ENCODE results near the gene IQGAP3. TPM values are rescaled to one million over a fixed set of nuclear protein-coding genes. Genes with fewer than 3 reads are reported as not detected.
A peak's percentile ranks its signal among the peaks of the same experiment; 100 is the strongest.

Gene IQGAP3
- total RNA-seq, 1 donor from 2014 or later: 13.1 TPM

DNA sequence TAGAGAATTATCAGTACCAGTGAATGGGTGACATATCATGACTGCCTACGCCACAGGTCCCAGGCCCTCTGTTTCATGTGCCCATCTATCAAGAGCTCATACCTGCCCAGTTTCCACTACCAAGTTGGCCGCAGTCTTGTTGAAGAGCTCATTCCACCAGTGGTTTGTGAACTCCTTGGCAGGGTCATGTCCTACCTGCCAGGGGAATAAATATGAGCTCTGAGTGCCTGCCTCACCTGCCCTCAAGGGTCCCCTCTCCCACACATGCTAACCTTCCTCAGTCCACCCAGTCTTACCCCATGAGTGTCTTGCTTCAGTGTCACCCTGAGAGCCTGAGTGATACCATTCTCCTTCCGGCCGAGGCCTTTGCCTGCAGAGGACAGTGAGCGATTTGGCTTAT is 25.8 kb upstream of the IQGAP3 start:
- peaks cover 29% of the 10 kb centered on the region for H3K36me3 Mint-ChIP-seq (ENCODE audit: low read depth, unreplicated experiment)
- peaks cover 3% of the 10 kb centered on the region for H3K27me3 Mint-ChIP-seq (ENCODE audit: unreplicated experiment)
- H3K4me1 Mint-ChIP-seq (ENCODE audit: unreplicated experiment): peaks cover 26% of the 10 kb centered on the region
- H3K27ac Mint-ChIP-seq (ENCODE audit: unreplicated experiment): no peak overlapping the region
- H3K4me3 Mint-ChIP-seq (ENCODE audit: unreplicated experiment): no peak overlapping the region
- H3K9me3 Mint-ChIP-seq (ENCODE audit: unreplicated experiment): no peaks in the 10 kb centered on the region
- TF ChIP-seq, protein P1, sequence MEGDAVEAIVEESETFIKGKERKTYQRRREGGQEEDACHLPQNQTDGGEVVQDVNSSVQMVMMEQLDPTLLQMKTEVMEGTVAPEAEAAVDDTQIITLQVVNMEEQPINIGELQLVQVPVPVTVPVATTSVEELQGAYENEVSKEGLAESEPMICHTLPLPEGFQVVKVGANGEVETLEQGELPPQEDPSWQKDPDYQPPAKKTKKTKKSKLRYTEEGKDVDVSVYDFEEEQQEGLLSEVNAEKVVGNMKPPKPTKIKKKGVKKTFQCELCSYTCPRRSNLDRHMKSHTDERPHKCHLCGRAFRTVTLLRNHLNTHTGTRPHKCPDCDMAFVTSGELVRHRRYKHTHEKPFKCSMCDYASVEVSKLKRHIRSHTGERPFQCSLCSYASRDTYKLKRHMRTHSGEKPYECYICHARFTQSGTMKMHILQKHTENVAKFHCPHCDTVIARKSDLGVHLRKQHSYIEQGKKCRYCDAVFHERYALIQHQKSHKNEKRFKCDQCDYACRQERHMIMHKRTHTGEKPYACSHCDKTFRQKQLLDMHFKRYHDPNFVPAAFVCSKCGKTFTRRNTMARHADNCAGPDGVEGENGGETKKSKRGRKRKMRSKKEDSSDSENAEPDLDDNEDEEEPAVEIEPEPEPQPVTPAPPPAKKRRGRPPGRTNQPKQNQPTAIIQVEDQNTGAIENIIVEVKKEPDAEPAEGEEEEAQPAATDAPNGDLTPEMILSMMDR (IDR thresholded peaks at IDR 0.05; ENCODE audit: unreplicated experiment): no peak
- no peak for DNase-seq (ENCODE audit: low spot score)

DNA sequence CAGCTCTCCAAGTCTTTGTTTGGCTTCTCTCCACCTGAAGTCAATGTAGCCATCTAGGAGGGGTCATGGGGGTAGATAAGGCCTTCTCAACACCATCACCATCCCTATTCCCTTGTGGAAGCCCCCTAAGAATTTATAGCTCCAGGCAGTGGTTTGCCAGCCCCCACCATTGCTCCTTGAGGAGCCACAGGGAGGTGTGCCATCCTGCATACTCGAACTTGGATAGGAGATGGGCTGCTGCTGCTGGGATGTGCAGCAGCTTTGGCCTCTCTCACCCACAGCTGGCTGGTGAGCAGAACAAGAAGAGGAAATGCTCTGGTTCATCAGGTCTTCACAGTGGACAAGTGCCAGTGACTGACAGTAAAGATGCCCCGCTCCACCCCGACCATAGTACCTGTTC is 24.1 kb upstream of the IQGAP3 start:
- H3K4me3 Mint-ChIP-seq (ENCODE audit: unreplicated experiment): peak overlapping the region; percentile 51
- DNase-seq (ENCODE audit: low spot score): no peak
- TF ChIP-seq, protein P1 (IDR thresholded peaks at IDR 0.05; ENCODE audit: unreplicated experiment): no peak
- no peaks in the 10 kb centered on the region for H3K9me3 Mint-ChIP-seq (ENCODE audit: unreplicated experiment)
- H3K36me3 Mint-ChIP-seq (ENCODE audit: low read depth, unreplicated experiment): peaks cover 29% of the 10 kb centered on the region
- H3K4me1 Mint-ChIP-seq (ENCODE audit: unreplicated experiment): peaks cover 26% of the 10 kb centered on the region
- H3K27ac Mint-ChIP-seq (ENCODE audit: unreplicated experiment): no peak overlapping the region
- H3K27me3 Mint-ChIP-seq (ENCODE audit: unreplicated experiment): peaks cover 4% of the 10 kb centered on the region

DNA sequence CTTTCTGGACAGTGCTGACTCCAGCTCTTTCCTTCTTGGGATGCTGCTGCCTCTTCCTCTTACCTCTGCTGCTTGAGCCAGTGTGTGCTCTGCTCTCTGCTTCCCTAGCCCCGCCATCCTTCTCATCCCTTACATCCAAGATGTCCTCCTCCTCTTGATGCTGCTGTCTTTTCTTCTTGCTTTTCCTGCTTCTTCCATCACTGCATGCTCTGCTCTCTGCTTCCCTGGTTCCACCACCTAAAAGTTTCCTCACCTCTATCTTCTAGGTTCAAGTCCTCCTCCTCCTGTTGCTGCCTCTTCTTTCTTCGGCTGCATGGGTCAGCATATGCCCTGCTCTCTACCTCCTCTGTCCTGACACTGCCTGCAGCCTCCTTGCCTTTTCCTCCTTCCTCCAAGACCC is 22.7 kb upstream of the IQGAP3 start:
- H3K27ac Mint-ChIP-seq (ENCODE audit: unreplicated experiment): peak overlapping the region; percentile 69
- peaks cover 24% of the 10 kb centered on the region for H3K4me1 Mint-ChIP-seq (ENCODE audit: unreplicated experiment)
- peaks cover 29% of the 10 kb centered on the region for H3K36me3 Mint-ChIP-seq (ENCODE audit: low read depth, unreplicated experiment)
- peak overlapping the region; percentile 10 for H3K4me3 Mint-ChIP-seq (ENCODE audit: unreplicated experiment)
- H3K9me3 Mint-ChIP-seq (ENCODE audit: unreplicated experiment): no peaks in the 10 kb centered on the region
- TF ChIP-seq, protein P1 (IDR thresholded peaks at IDR 0.05; ENCODE audit: unreplicated experiment): no peak
- H3K27me3 Mint-ChIP-seq (ENCODE audit: unreplicated experiment): peaks cover 6% of the 10 kb centered on the region
- DNase-seq (ENCODE audit: low spot score): no peak

DNA sequence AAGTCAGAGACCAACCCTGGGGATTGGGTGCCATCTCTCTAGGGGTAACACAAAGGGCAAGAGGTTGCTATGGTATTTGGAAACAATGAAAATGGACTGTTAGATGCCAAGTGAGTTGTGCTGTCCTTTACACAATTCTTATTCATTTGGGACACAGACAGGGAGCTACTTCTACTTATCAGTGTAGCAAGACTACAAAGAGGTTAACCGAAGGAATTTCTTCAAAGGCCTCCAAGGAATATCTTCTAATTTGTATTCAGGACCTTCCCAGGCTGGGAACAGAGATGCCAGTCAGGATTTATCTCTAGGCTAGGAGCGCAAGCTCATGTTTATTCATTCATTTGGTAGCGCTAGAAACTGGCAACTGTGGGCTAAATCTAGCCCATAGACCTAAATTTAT is 21.8 kb upstream of the IQGAP3 start:
- DNase-seq (ENCODE audit: low spot score): no peak
- Mint-ChIP-seq H3K4me1 (ENCODE audit: unreplicated experiment) (peaks cover 26% of the 10 kb centered on the region), H3K4me3 (ENCODE audit: unreplicated experiment) (no peak overlapping the region), H3K36me3 (ENCODE audit: low read depth, unreplicated experiment) (peaks cover 29% of the 10 kb centered on the region), H3K9me3 (ENCODE audit: unreplicated experiment) (no peaks in the 10 kb centered on the region), H3K27me3 (ENCODE audit: unreplicated experiment) (peaks cover 6% of the 10 kb centered on the region), H3K27ac (ENCODE audit: unreplicated experiment) (no peak overlapping the region)
- TF ChIP-seq, protein P1 (IDR thresholded peaks at IDR 0.05; ENCODE audit: unreplicated experiment): no peak

GRCh38 chr1:156593661-156593989 is 21.3 kb upstream of the IQGAP3 start:
- Mint-ChIP-seq H3K9me3 (ENCODE audit: unreplicated experiment) (no peaks in the 10 kb centered on the region), H3K27ac (ENCODE audit: unreplicated experiment) (no peak overlapping the region), H3K4me1 (ENCODE audit: unreplicated experiment) (peaks cover 31% of the 10 kb centered on the region), H3K36me3 (ENCODE audit: low read depth, unreplicated experiment) (peaks cover 29% of the 10 kb centered on the region), H3K4me3 (ENCODE audit: unreplicated experiment) (no peak overlapping the region), H3K27me3 (ENCODE audit: unreplicated experiment) (peaks cover 6% of the 10 kb centered on the region)
- TF ChIP-seq, protein P1 (IDR thresholded peaks at IDR 0.05; ENCODE audit: unreplicated experiment): no peak
- no peak for DNase-seq (ENCODE audit: low spot score)
